ENCODE results near the gene SNAI1. TPM values are rescaled to one million over a fixed set of nuclear protein-coding genes. Genes with fewer than 3 reads are reported as not detected.

SNAI1 gene
- total RNA-seq, 1 experiment from 2014 or later = 8.8 TPM

GRCh38 chr20:49948809-49949507 lies 33.8 kb upstream of the SNAI1 start:
- in situ Hi-C loops (cut with HindIII; ENCODE audit: low pct_unique_long_range_greater_than_20kb, low sequenced_read_pairs) = no loop called here
- BruUV-seq (replicated peaks) = no TSS peak
- no peak for ATAC-seq
- ChIA-PET POLR2A (no interaction called here), CTCF (no interaction called here)
- intact Hi-C loops (cut with micrococcal nuclease; ENCODE audit: unreplicated experiment) = no loop called here
- no peaks in the 10 kb centered on the region for H3K27me3 ChIP-seq (ENCODE audit: control insufficient read depth, insufficient read depth, low read length)
- no peaks in the 10 kb centered on the region for H3K4me1 ChIP-seq (ENCODE audit: control insufficient read depth, insufficient read depth, low read length)
- TF ChIP-seq SIN3A (IDR thresholded peaks at IDR 0.05; ENCODE audit: borderline replicate concordance, insufficient read depth, low read depth, low read length) (no peak), TCF7L2 (IDR thresholded peaks at IDR 0.05; ENCODE audit: low read depth, low read length) (no peak), POLR2AphosphoS5 (IDR thresholded peaks at IDR 0.05; ENCODE audit: low read depth, low read length) (no peak), REST (IDR thresholded peaks at IDR 0.05; ENCODE audit: insufficient read depth in 1 of 2, low read depth in 2 of 2, low read length in 1 of 2) (no peak)
- TF ChIP-seq, protein P1, sequence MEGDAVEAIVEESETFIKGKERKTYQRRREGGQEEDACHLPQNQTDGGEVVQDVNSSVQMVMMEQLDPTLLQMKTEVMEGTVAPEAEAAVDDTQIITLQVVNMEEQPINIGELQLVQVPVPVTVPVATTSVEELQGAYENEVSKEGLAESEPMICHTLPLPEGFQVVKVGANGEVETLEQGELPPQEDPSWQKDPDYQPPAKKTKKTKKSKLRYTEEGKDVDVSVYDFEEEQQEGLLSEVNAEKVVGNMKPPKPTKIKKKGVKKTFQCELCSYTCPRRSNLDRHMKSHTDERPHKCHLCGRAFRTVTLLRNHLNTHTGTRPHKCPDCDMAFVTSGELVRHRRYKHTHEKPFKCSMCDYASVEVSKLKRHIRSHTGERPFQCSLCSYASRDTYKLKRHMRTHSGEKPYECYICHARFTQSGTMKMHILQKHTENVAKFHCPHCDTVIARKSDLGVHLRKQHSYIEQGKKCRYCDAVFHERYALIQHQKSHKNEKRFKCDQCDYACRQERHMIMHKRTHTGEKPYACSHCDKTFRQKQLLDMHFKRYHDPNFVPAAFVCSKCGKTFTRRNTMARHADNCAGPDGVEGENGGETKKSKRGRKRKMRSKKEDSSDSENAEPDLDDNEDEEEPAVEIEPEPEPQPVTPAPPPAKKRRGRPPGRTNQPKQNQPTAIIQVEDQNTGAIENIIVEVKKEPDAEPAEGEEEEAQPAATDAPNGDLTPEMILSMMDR (IDR thresholded peaks at IDR 0.05) = no peak
- H3K27ac ChIP-seq (ENCODE audit: low read length) = no peak overlapping the region
- peaks cover 31% of the 10 kb centered on the region for H3K36me3 ChIP-seq (ENCODE audit: control insufficient read depth, insufficient read depth, low read length)
- H3K4me3 ChIP-seq (ENCODE audit: low read depth in 2 of 2, low read length in 2 of 2) = no peak overlapping the region
- no peaks in the 10 kb centered on the region for H3K9me3 ChIP-seq (ENCODE audit: control insufficient read depth, insufficient read depth, low read depth, low read length)
- DNase-seq (ENCODE audit: low read depth, low spot score) = no peak

GRCh38 chr20:49951151-49951550 lies 31.6 kb upstream of the SNAI1 start:
- no peaks in the 10 kb centered on the region for H3K4me1 ChIP-seq (ENCODE audit: control insufficient read depth, insufficient read depth, low read length)
- CTCF ChIA-PET = interaction anchor here (1.1 to 1.3 kb wide), 2 partner anchors 14 to 120 kb away, joined by 3 read pairs; no protein-coding TSS in a partner anchor
- ATAC-seq (0 out of 2 replicates have a peak, but pooled peaks have one; percentile 17), DNase-seq (ENCODE audit: low read depth, low spot score) (no peak)
- TF ChIP-seq, protein P1 (IDR thresholded peaks at IDR 0.05) = no peak
- no peak for TF ChIP-seq POLR2AphosphoS5 (IDR thresholded peaks at IDR 0.05; ENCODE audit: low read depth, low read length)
- no peak for TF ChIP-seq SIN3A (IDR thresholded peaks at IDR 0.05; ENCODE audit: borderline replicate concordance, insufficient read depth, low read depth, low read length)
- no peak for TF ChIP-seq REST (IDR thresholded peaks at IDR 0.05; ENCODE audit: insufficient read depth in 1 of 2, low read depth in 2 of 2, low read length in 1 of 2)
- TF ChIP-seq TCF7L2 (IDR thresholded peaks at IDR 0.05; ENCODE audit: low read depth, low read length) = no peak
- POLR2A ChIA-PET = no interaction called here
- H3K36me3 ChIP-seq (ENCODE audit: control insufficient read depth, insufficient read depth, low read length) = peaks cover 25% of the 10 kb centered on the region
- no TSS peak for BruUV-seq (replicated peaks)
- H3K4me3 ChIP-seq (ENCODE audit: low read depth in 2 of 2, low read length in 2 of 2) = no peak overlapping the region
- intact Hi-C loops (cut with micrococcal nuclease; ENCODE audit: unreplicated experiment) (no loop called here), in situ Hi-C loops (cut with HindIII; ENCODE audit: low pct_unique_long_range_greater_than_20kb, low sequenced_read_pairs) (no loop called here)
- no peak overlapping the region for H3K27ac ChIP-seq (ENCODE audit: low read length)
- no peaks in the 10 kb centered on the region for H3K27me3 ChIP-seq (ENCODE audit: control insufficient read depth, insufficient read depth, low read length)
- no peaks in the 10 kb centered on the region for H3K9me3 ChIP-seq (ENCODE audit: control insufficient read depth, insufficient read depth, low read depth, low read length)

Data from Panc1 (cell line).